Esophagus (tissue), 2 donors: ENCODE data around the gene COL2A1. TPM values are rescaled to one million over a fixed set of nuclear protein-coding genes. Genes with fewer than 3 reads are reported as not detected.

Experiments used
- H3K27ac ChIP-seq, 2 donors: one replicate each; pipeline ENCODE4 v1.5.1; 2013; ENCODE audit warnings: low read depth in 2 of 2, mild to moderate bottlenecking in 2 of 2, inconsistent platforms in 1 of 2, low read length in 1 of 2, moderate library complexity in 1 of 2
- H3K27me3 ChIP-seq, 2 donors: one replicate each; pipeline ENCODE4 v1.6.1; 2013; ENCODE audit warnings: low read length in 2 of 2, control low read depth in 1 of 2, mild to moderate bottlenecking in 1 of 2; ENCODE audit not compliant: insufficient read depth in 2 of 2, control insufficient read depth in 1 of 2
- H3K36me3 ChIP-seq, 2 donors: one replicate each; pipeline ENCODE4 v1.6.1; 2013; ENCODE audit warnings: low read length in 1 of 2; ENCODE audit not compliant: control insufficient read depth in 2 of 2, insufficient read depth in 2 of 2
- H3K4me1 ChIP-seq, 2 donors: one replicate each; pipeline ENCODE4 v1.6.1; 2013; ENCODE audit warnings: low read length in 1 of 2; ENCODE audit not compliant: control insufficient read depth in 2 of 2, insufficient read depth in 2 of 2
- H3K4me3 ChIP-seq, 2 donors: one replicate each; pipeline ENCODE4 v1.5.1; 2013; ENCODE audit warnings: low read length in 2 of 2, mild to moderate bottlenecking in 2 of 2, low read depth in 1 of 2, moderate library complexity in 1 of 2
- H3K9me3 ChIP-seq, 2 donors: one replicate each; pipeline ENCODE4 v1.6.1; 2013; ENCODE audit warnings: mild to moderate bottlenecking in 2 of 2, low read depth in 1 of 2, low read length in 1 of 2, moderate library complexity in 1 of 2; ENCODE audit not compliant: control insufficient read depth in 2 of 2, insufficient read depth in 1 of 2
- WGBS, 2 donors: extraction: QIAGEN DNeasy Blood & Tissue Kit; methylation state at CpG; one replicate each; pipeline ENCODE4 v1.1.7; 2013; 5-methylcytosine and 5-hydroxymethylcytosine counted together
- polyA plus RNA-seq, 2 donors: library from polyadenylated mRNA; stranded (reverse); fragments of 200-250 nt; gene quantifications; one replicate each; pipeline ENCODE4 v1.2.3, GENCODE V29; 2013
- donor health status: healthy with polysubstance abuse.
- donor health status: Bipolar disorder and iron deficiency.

Gene COL2A1
- polyA plus RNA-seq, 2 donors: 0.01 TPM; not detected in 1

GRCh38 chr12:47980779-47981495, 23.3 kb downstream of the COL2A1 start:
- 78 to 80% methylated on average over 17 of the region's 17 CpGs for WGBS, 2 donors
- H3K4me3 ChIP-seq: no peak overlapping the region
- H3K36me3 ChIP-seq: no peaks in the 10 kb centered on the region
- no peaks in the 10 kb centered on the region for H3K4me1 ChIP-seq
- no peaks in the 10 kb centered on the region for H3K9me3 ChIP-seq
- H3K27me3 ChIP-seq: no peaks in the 10 kb centered on the region
- no peak overlapping the region for H3K27ac ChIP-seq

- Histone ChIP-seq H3K27me3 (no peaks in the 10 kb centered on the region), H3K4me3 (no peak overlapping the region)
- 86 to 89% methylated on average over 7 of the region's 7 CpGs for WGBS, 2 donors
These were observed 24.1 kb downstream of the COL2A1 start for GRCh38 chr12:47980197-47980596.

GRCh38 chr12:47979686-47980085, 24.6 kb downstream of the COL2A1 start:
- Histone ChIP-seq H3K27me3 (no peaks in the 10 kb centered on the region), H3K36me3 (no peaks in the 10 kb centered on the region), H3K9me3 (no peaks in the 10 kb centered on the region), H3K4me1 (no peaks in the 10 kb centered on the region), H3K27ac (no peak overlapping the region), H3K4me3 (no peak overlapping the region)
- 87% methylated on average over 10 to 11 of the region's 11 CpGs for WGBS, 2 donors

More at GRCh38 chr12:47980197-47980596, 24.1 kb downstream of the COL2A1 start:
- Histone ChIP-seq H3K4me1 (no peaks in the 10 kb centered on the region), H3K36me3 (no peaks in the 10 kb centered on the region), H3K27ac (no peak overlapping the region), H3K9me3 (no peaks in the 10 kb centered on the region)

- Histone ChIP-seq H3K4me1 (no peaks in the 10 kb centered on the region), H3K4me3 (no peak overlapping the region), H3K36me3 (no peaks in the 10 kb centered on the region), H3K27me3 (no peaks in the 10 kb centered on the region), H3K27ac (no peak overlapping the region), H3K9me3 (no peaks in the 10 kb centered on the region)
- 90% methylated on average over 5 of the region's 5 CpGs for WGBS, 2 donors
These were observed 25.1 kb downstream of the COL2A1 start for GRCh38 chr12:47979166-47979565.

GRCh38 chr12:47978598-47978873, 25.7 kb downstream of the COL2A1 start:
- 82 to 83% methylated on average over 6 to 7 of the region's 7 CpGs for WGBS, 2 donors
- Histone ChIP-seq H3K4me3 (no peak overlapping the region), H3K4me1 (no peaks in the 10 kb centered on the region), H3K9me3 (no peaks in the 10 kb centered on the region), H3K36me3 (no peaks in the 10 kb centered on the region), H3K27me3 (no peaks in the 10 kb centered on the region), H3K27ac (no peak overlapping the region)

GRCh38 chr12:47977772-47978597, 26.3 kb downstream of the COL2A1 start:
- no peaks in the 10 kb centered on the region for H3K27me3 ChIP-seq
- 84 to 86% methylated on average over 16 to 18 of the region's 18 CpGs for WGBS, 2 donors

GRCh38 chr12:47977046-47977771, 27.1 kb downstream of the COL2A1 start:
- 80 to 83% methylated on average over 12 of the region's 12 CpGs for WGBS, 2 donors
- H3K4me3 ChIP-seq: no peak overlapping the region

More at GRCh38 chr12:47977772-47978597, 26.3 kb downstream of the COL2A1 start:
- H3K4me3 ChIP-seq: no peak overlapping the region
- no peaks in the 10 kb centered on the region for H3K4me1 ChIP-seq
- no peaks in the 10 kb centered on the region for H3K36me3 ChIP-seq
- H3K27ac ChIP-seq: no peak overlapping the region
- no peaks in the 10 kb centered on the region for H3K9me3 ChIP-seq

GRCh38 chr12:47975816-47976215, 28.5 kb downstream of the COL2A1 start:
- H3K27ac ChIP-seq: no peak overlapping the region
- no peaks in the 10 kb centered on the region for H3K27me3 ChIP-seq
- no peaks in the 10 kb centered on the region for H3K36me3 ChIP-seq
- no peaks in the 10 kb centered on the region for H3K9me3 ChIP-seq
- WGBS, 2 donors: 94 to 96% methylated on average over 11 of the region's 11 CpGs
- no peak overlapping the region for H3K4me3 ChIP-seq
- H3K4me1 ChIP-seq: no peaks in the 10 kb centered on the region

More at GRCh38 chr12:47977046-47977771, 27.1 kb downstream of the COL2A1 start:
- Histone ChIP-seq H3K27ac (no peak overlapping the region), H3K36me3 (no peaks in the 10 kb centered on the region), H3K4me1 (no peaks in the 10 kb centered on the region), H3K9me3 (no peaks in the 10 kb centered on the region), H3K27me3 (no peaks in the 10 kb centered on the region)

GRCh38 chr12:47975036-47975620, 29.1 kb downstream of the COL2A1 start:
- Histone ChIP-seq H3K27ac (no peak overlapping the region), H3K27me3 (no peaks in the 10 kb centered on the region)
- 96 to 97% methylated on average over 16 of the region's 16 CpGs for WGBS, 2 donors

More at GRCh38 chr12:47975036-47975620, 29.1 kb downstream of the COL2A1 start:
- no peak overlapping the region for H3K4me3 ChIP-seq
- H3K36me3 ChIP-seq: no peaks in the 10 kb centered on the region
- H3K4me1 ChIP-seq: no peaks in the 10 kb centered on the region
- H3K9me3 ChIP-seq: no peaks in the 10 kb centered on the region
